HL-60 (cell line): ENCODE measurements around the gene HPCAL4.

Experiments used
- CTCF ChIP-seq: IDR thresholded peaks from one replicate; pipeline ENCODE4 v1.5.1; 2011; ENCODE audit warnings: low read length, control low read depth, inconsistent platforms; ENCODE audit not compliant: insufficient read depth
- POLR2AphosphoS5 ChIP-seq: IDR thresholded peaks from 2 replicates; pipeline ENCODE4 v1.6.1; 2012; ENCODE audit warnings: low read depth
- SPI1 ChIP-seq: IDR thresholded peaks from 2 replicates; pipeline ENCODE4 v1.6.1; 2012; ENCODE audit warnings: low read depth, mild to moderate bottlenecking, borderline replicate concordance

GRCh38 chr1:39645411-39646043, 45.7 kb downstream of the HPCAL4 start:
- TF ChIP-seq CTCF (no peak), SPI1 (no peak), POLR2AphosphoS5 (no peak)
